ENCODE data around the gene TBXA2R.
"Not testable (repeated sequence)": the region's sequence is repeated elsewhere in the genome, so short reads cannot be mapped to it uniquely, and the experiment has no call there.

TBXA2R gene

GRCh38 chr19:3576696-3577443 is 29.8 kb downstream of the TBXA2R start:
- DNase-seq, result no peak

- DNase-seq, result no peak
Measured at GRCh38 chr19:3575949-3576673, 30.6 kb downstream of the TBXA2R start.

GRCh38 chr19:3575260-3575741 is 31.4 kb downstream of the TBXA2R start:
- DNase-seq, result no peak

GRCh38 chr19:3573858-3574637 is 32.6 kb downstream of the TBXA2R start:
- peak; percentile 72 to 79 for DNase-seq

GRCh38 chr19:3573162-3573857 is 33.4 kb downstream of the TBXA2R start:
- DNase-seq, result peak in 1 of 2 experiments; percentile 8

- DNase-seq, result no peak
Measured at GRCh38 chr19:3572855-3573161, 33.9 kb downstream of the TBXA2R start, which contains the start of gene HMG20B. Gene HMG20B, plus strand, starts transcription at chr19:3572944. Its CDS starts 366 bp downstream, at chr19:3573310.

GRCh38 chr19:3572132-3572854 is 34.4 kb downstream of the TBXA2R start:
- DNase-seq, result peak; percentile 99 to 100

- DNase-seq, result no peak
Measured at GRCh38 chr19:3570606-3571011, 36.1 kb downstream of the TBXA2R start.

GRCh38 chr19:3570042-3570441 is 36.6 kb downstream of the TBXA2R start:
- not testable (repeated sequence) for DNase-seq

GRCh38 chr19:3565139-3565538 is 41.5 kb downstream of the TBXA2R start:
- DNase-seq, result no peak

GRCh38 chr19:3563709-3564524 is 42.8 kb downstream of the TBXA2R start:
- no peak for DNase-seq

GRCh38 chr19:3557461-3558248 is 49.0 kb downstream of the TBXA2R start, which contains the start of gene MFSD12:
Gene MFSD12, minus strand, starts transcription at chr19:3557586. Its CDS starts 183 bp downstream, at chr19:3557403.
- DNase-seq, result peak; percentile 95 to 97

- DNase-seq, result peak; percentile 67 to 76
Measured at GRCh38 chr19:3556978-3557460, 49.7 kb downstream of the TBXA2R start.

GRCh38 chr19:3556423-3556977 is 50.2 kb downstream of the TBXA2R start:
- DNase-seq, result no peak

- no peak for DNase-seq
Measured at GRCh38 chr19:3555653-3556422, 50.8 kb downstream of the TBXA2R start.

- DNase-seq, result peak in 1 of 2 experiments; percentile 8
Measured at GRCh38 chr19:3554254-3555083, 52.2 kb downstream of the TBXA2R start.

- no peak for DNase-seq
Measured at GRCh38 chr19:3551792-3552095, 54.9 kb downstream of the TBXA2R start.
